ENCODE results near the gene KMO.

Gene KMO

GRCh38 chr1:241635556-241636152 is 103.5 kb downstream of the KMO start:
- TF ChIP-seq, protein P1, sequence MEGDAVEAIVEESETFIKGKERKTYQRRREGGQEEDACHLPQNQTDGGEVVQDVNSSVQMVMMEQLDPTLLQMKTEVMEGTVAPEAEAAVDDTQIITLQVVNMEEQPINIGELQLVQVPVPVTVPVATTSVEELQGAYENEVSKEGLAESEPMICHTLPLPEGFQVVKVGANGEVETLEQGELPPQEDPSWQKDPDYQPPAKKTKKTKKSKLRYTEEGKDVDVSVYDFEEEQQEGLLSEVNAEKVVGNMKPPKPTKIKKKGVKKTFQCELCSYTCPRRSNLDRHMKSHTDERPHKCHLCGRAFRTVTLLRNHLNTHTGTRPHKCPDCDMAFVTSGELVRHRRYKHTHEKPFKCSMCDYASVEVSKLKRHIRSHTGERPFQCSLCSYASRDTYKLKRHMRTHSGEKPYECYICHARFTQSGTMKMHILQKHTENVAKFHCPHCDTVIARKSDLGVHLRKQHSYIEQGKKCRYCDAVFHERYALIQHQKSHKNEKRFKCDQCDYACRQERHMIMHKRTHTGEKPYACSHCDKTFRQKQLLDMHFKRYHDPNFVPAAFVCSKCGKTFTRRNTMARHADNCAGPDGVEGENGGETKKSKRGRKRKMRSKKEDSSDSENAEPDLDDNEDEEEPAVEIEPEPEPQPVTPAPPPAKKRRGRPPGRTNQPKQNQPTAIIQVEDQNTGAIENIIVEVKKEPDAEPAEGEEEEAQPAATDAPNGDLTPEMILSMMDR (IDR thresholded peaks at IDR 0.05; ENCODE audit: low read depth, low read length), result no peak
- DNase-seq (ENCODE audit: extremely low read depth, low read depth), result no peak

DNA sequence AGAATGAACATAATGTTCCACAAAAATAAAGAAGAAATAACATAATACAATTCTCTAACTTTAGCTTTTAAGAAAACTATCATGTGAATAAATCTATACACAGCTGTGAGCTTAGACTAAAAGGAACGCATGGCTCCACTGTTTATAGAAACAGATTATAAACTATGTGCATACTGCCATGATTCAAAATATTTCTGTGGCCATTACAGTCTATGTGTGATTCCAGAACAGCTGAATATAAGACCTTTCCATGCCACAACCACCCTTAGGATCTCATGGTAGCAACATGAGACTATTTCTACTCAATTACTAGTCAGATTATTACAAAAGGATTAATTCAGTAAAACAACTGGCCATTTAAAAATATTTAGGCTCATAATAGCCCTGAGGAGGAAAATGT is 104.1 kb downstream of the KMO start:
- no peak for DNase-seq (ENCODE audit: extremely low read depth, low read depth)
- TF ChIP-seq, protein P1 (IDR thresholded peaks at IDR 0.05; ENCODE audit: low read depth, low read length), result no peak

DNA sequence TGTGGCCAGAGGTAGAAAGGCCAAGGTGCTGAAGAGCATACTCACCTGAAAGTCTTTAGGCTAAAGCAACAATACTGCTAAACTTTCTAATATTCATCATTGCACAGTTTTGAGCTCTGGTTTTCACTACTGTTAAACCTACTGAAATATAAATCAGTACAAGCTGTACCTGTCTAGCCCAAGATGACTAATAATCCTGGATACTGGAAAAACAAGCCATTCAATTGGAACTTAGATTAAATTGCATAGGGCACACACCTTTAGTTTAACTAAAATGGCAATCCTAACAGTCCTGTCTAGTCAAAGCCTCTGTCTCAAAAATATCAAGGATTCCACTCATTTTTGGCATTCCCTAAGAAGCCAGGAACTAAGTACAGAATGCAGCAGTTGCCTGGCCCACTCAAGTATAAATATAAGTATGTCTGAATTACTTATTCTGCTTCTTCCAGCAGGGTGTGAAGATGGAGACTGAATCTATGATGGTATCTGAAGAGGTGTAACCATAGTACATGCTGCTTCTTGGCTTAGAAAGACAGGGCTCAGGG is 104.9 kb downstream of the KMO start:
- no peak for DNase-seq (ENCODE audit: extremely low read depth, low read depth)
- TF ChIP-seq, protein P1 (IDR thresholded peaks at IDR 0.05; ENCODE audit: low read depth, low read length), result no peak

DNA sequence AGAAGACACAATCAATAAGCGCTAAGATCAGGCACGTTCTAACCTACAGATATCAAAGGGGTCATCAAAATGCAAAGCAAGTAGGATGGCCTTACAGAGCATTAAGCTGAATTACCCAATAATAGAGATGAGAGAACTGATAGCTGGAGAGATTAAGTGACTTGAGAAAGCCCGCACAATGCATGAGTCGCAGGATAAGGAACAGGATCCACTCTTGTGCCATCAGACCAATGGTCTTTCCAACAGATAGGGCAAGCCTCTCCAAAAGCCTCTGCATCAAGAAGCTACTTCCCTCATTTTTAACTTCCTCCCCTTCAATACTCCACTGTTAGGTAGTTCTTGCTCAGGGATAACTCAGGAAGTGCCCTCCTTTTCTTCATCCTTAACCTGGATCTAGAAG is 105.4 kb downstream of the KMO start:
- TF ChIP-seq, protein P1 (IDR thresholded peaks at IDR 0.05; ENCODE audit: low read depth, low read length), result no peak
- DNase-seq (ENCODE audit: extremely low read depth, low read depth), result no peak

DNA sequence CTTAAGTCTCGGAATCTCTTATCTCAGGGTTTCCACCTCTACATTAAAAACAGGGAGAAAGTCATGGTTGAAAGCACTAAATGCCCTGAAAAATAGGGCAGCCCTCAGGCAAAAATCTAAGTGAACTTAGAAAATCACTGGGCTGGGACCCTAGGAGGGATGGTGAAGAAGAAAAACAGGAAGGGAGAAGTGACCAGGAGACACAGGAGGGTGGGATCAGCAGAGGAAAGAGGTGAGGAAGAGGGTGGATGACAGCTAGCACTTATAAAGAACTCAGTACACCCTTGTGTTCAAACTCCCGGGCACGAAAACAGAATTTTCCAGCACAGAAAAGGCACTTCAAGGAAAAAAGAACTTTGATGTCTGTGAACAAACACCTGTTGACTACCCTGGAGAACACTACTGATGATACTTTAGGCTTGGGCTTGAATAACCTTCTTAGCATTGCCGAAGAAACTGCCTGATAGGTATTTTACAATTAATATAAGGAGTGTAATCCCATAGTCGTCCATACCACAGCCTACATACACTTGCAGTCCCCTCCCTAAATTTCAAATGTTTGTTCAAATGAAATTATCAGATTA is 106.0 kb downstream of the KMO start:
- DNase-seq (ENCODE audit: extremely low read depth, low read depth), result no peak
- TF ChIP-seq, protein P1 (IDR thresholded peaks at IDR 0.05; ENCODE audit: low read depth, low read length), result no peak

- TF ChIP-seq, protein P1 (IDR thresholded peaks at IDR 0.05; ENCODE audit: low read depth, low read length), result no peak
- no peak for DNase-seq (ENCODE audit: extremely low read depth, low read depth)
These were observed 106.9 kb downstream of the KMO start for GRCh38 chr1:241638909-241639622.

- no peak for DNase-seq (ENCODE audit: extremely low read depth, low read depth)
- TF ChIP-seq, protein P1 (IDR thresholded peaks at IDR 0.05; ENCODE audit: low read depth, low read length), result no peak
These were observed 107.5 kb downstream of the KMO start for GRCh38 chr1:241639623-241640148.

All from AG09319 (cell line).